ENCODE data around the gene NDUFA11.
"Not testable (repeated sequence)": the region's sequence is repeated elsewhere in the genome, so short reads cannot be mapped to it uniquely, and the experiment has no call there.

Gene NDUFA11

GRCh38 chr19:5854121-5854520, 49.5 kb downstream of the NDUFA11 start:
- not testable (repeated sequence) for DNase-seq

- no peak for DNase-seq
Measured at GRCh38 chr19:5851302-5851701, 52.3 kb downstream of the NDUFA11 start, which contains the start of gene FUT3. Gene FUT3, minus strand, starts transcription at chr19:5851449.

GRCh38 chr19:5850743-5851293, 52.8 kb downstream of the NDUFA11 start:
- no peak for DNase-seq

- DNase-seq: no peak
Measured at GRCh38 chr19:5850189-5850588, 53.4 kb downstream of the NDUFA11 start.

GRCh38 chr19:5848621-5849020, 55.0 kb downstream of the NDUFA11 start:
- not testable (repeated sequence) for DNase-seq

- not testable (repeated sequence) for DNase-seq
Measured at GRCh38 chr19:5847846-5848245, 55.7 kb downstream of the NDUFA11 start.
